GM12878 (cell line): ENCODE results near the gene CLEC19A. TPM values are rescaled to one million over a fixed set of nuclear protein-coding genes. Genes with fewer than 3 reads are reported as not detected.

ENCODE experiments used
- ATAC-seq: fragments of 200-7000 bp; cut with Tn5 transposase; 3 replicates; pipeline ENCODE4 v1.9.1; 2020; ENCODE audit warnings: mild to moderate bottlenecking, moderate library complexity
- BruUV-seq: library from RNA; stranded (reverse); fragments of 400-500 nt; replicated peaks from 2 replicates; lab custom pipeline; 2021; lab: Mats Ljungman, UMichigan
- CTCF ChIA-PET: fragments of 300-600 bp; sonication (Branson Sonifier 250); formaldehyde crosslinking; extraction: SDS; loops from one replicate; lab custom pipeline; 2021; ENCODE audit warnings: inconsistent platforms; lab: Yijun Ruan, JAX
- POLR2A ChIA-PET: fragments of 350-600 bp; formaldehyde crosslinking; extraction: SDS; loops from one replicate; lab custom pipeline; 2021; ENCODE audit warnings: inconsistent platforms; lab: Charles Lee
- RAD21 ChIA-PET: fragments of 300-600 bp; sonication (Branson Sonifier 250); formaldehyde crosslinking; loops from one replicate; lab custom pipeline; 2023; ENCODE audit warnings: antibody characterized with exemption; ENCODE audit not compliant: unreplicated experiment; lab: Charles Lee
- SMC1A ChIA-PET: fragments of 300-600 bp; sonication (Branson Sonifier 250); formaldehyde crosslinking; loops from one replicate; lab custom pipeline; 2023; ENCODE audit not compliant: unreplicated experiment, uncharacterized antibody; lab: Charles Lee
- DNase-seq: peaks from one replicate; pipeline ENCODE4 v3.0.0-alpha.2; 2011; ENCODE audit warnings: low read depth, low spot score
- FAIRE-seq: peaks from 3 replicates; lab custom pipeline; 2011; peaks lifted over from hg19 to GRCh38; lab: Jason Lieb, UNC
- H2AFZ ChIP-seq: 2 replicates; pipeline ENCODE4 v1.6.0; 2011; ENCODE audit warnings: low read depth, low read length, control low read depth; ENCODE audit not compliant: control insufficient read depth
- H3K27ac ChIP-seq: 2 replicates; pipeline ENCODE4 v1.5.1; 2011; ENCODE audit warnings: control low read depth; ENCODE audit not compliant: control insufficient read depth, insufficient read depth
- H3K27me3 ChIP-seq, 2 experiments: replicated peaks in 1 of 2; 2 replicates each; pipeline versions ENCODE4 v1.6.0 to v1.6.1; 2011; ENCODE audit warnings: low read length in 1 of 2; ENCODE audit not compliant: control insufficient read depth in 2 of 2, insufficient read depth in 2 of 2
- H3K36me3 ChIP-seq, 2 experiments: 2 replicates each; pipeline ENCODE4 v1.5.1; 2011; ENCODE audit warnings: low read length in 1 of 2; ENCODE audit not compliant: control insufficient read depth in 2 of 2, insufficient read depth in 2 of 2
- H3K4me1 ChIP-seq: 2 replicates; pipeline ENCODE4 v1.6.1; 2011; ENCODE audit warnings: mild to moderate bottlenecking, low read length, moderate library complexity, mixed read lengths; ENCODE audit not compliant: control insufficient read depth, insufficient read depth
- H3K4me2 ChIP-seq: 2 replicates; pipeline ENCODE4 v1.6.0; 2011; ENCODE audit warnings: control low read depth; ENCODE audit not compliant: control insufficient read depth, insufficient read depth
- H3K4me3 ChIP-seq: fragments of 200-600 bp; sonication (generic); 2 replicates; pipeline ENCODE4 v1.5.1; 2016
- H3K79me2 ChIP-seq: 2 replicates; pipeline ENCODE4 v1.6.0; 2011; ENCODE audit warnings: low read length; ENCODE audit not compliant: control insufficient read depth, insufficient read depth
- H3K9ac ChIP-seq: 2 replicates; pipeline ENCODE4 v1.8.0; 2011; ENCODE audit warnings: low read length, control low read depth, mixed read lengths; ENCODE audit not compliant: control insufficient read depth, insufficient read depth
- H3K9me3 ChIP-seq: replicated peaks from 3 replicates; pipeline ENCODE4 v1.5.1; 2011; ENCODE audit warnings: mild to moderate bottlenecking, low read length; ENCODE audit not compliant: control insufficient read depth, insufficient read depth
- H4K20me1 ChIP-seq: 2 replicates; pipeline ENCODE4 v1.6.0; 2011; ENCODE audit not compliant: control insufficient read depth, insufficient read depth
- CHD2 ChIP-seq: IDR thresholded peaks from 2 replicates; pipeline ENCODE4 v1.6.1; 2011; ENCODE audit warnings: low read depth, low read length, improper control_type of control experiment, borderline replicate concordance
- CREM ChIP-seq: IDR thresholded peaks from 2 replicates; pipeline ENCODE4 v1.6.1; 2014; ENCODE audit warnings: antibody characterized with exemption, low read depth
- EP300 ChIP-seq, 2 experiments: fragments of 150-350 bp in 1 of 2; IDR thresholded peaks; 2 replicates each; pipeline ENCODE4 v1.6.1; 2011 to 2012; ENCODE audit warnings: low read depth in 2 of 2, low read length in 2 of 2, borderline replicate concordance in 1 of 2, improper control_type of control experiment in 1 of 2, inconsistent platforms in 1 of 2; ENCODE audit not compliant: control insufficient read depth in 1 of 2
- ETV6 ChIP-seq, 2 experiments: fragments of 450-650 bp in 1 of 2; IDR thresholded peaks in 1 of 2; conservative IDR thresholded peaks in 1 of 2; 2 replicates each; pipeline ENCODE4 v1.6.1; 2014; ENCODE audit warnings: antibody characterized with exemption in 1 of 2, borderline replicate concordance in 1 of 2, low read depth in 1 of 2, mild to moderate bottlenecking in 1 of 2, moderate library complexity in 1 of 2
- FOXK2 ChIP-seq: fragments of 450-650 bp; IDR thresholded peaks from 2 replicates; pipeline ENCODE4 v1.6.1; 2017; ENCODE audit warnings: mild to moderate bottlenecking, moderate library complexity
- IKZF2 ChIP-seq, 2 experiments: fragments of 450-650 bp; IDR thresholded peaks; 2 replicates each; pipeline ENCODE4 v1.6.1; 2017; ENCODE audit warnings: mild to moderate bottlenecking in 2 of 2, moderate library complexity in 2 of 2
- PAX5 ChIP-seq: IDR thresholded peaks from 2 replicates; pipeline ENCODE4 v1.6.1; 2011; ENCODE audit warnings: low read depth, low read length, borderline replicate concordance
- RAD51 ChIP-seq: fragments of 450-650 bp; IDR thresholded peaks from 2 replicates; pipeline ENCODE4 v1.6.1; 2016; ENCODE audit warnings: moderate library complexity, mild to moderate bottlenecking, inconsistent platforms
- SIX5 ChIP-seq: IDR thresholded peaks from 2 replicates; pipeline ENCODE4 v1.6.1; 2011; ENCODE audit warnings: mild to moderate bottlenecking, low read depth, low read length, moderate library complexity; ENCODE audit not compliant: severe bottlenecking
- SUZ12 ChIP-seq: fragments of 200-600 bp; sonication (generic); IDR thresholded peaks from one replicate; pipeline ENCODE4 v1.6.1; 2018; ENCODE audit warnings: antibody characterized with exemption, mild to moderate bottlenecking; ENCODE audit not compliant: unreplicated experiment
- WGBS: methylation state at CpG from one replicate; pipeline ENCODE4 v1.1.6; 2016; ENCODE audit warnings: low lambda C conversion rate; ENCODE audit not compliant: insufficient replicate concordance, insufficient coverage; ENCODE audit errors: missing lambda C conversion rate; 5-methylcytosine and 5-hydroxymethylcytosine counted together
- in situ Hi-C: fragments of 300-500 bp; cut with MboI; formaldehyde crosslinking; loops from 9 replicates; pipeline ENCODE4 v1.14.3; 2018; ENCODE audit warnings: mixed read lengths
- intact Hi-C: fragments of 100-400 bp; cut with micrococcal nuclease; formaldehyde crosslinking; loops from one replicate; pipeline ENCODE4 v1.14.2; 2022; ENCODE audit not compliant: unreplicated experiment
- polyA plus RNA-seq, 11 experiments: library from polyadenylated mRNA; depleted of rRNA in 4 of 11; unstranded in 6 of 11; stranded (reverse) in 5 of 11; fragments of >200 nt; fragmentation: Nextera tagmentation in 4 of 11; fragmentation: Illumina TruSeq in 1 of 11; extraction: Ambion mirVana in 4 of 11; extraction: Trizol in 1 of 11; gene quantifications; 1 replicate in 1 of 11; 2 replicates in 10 of 11; pipeline versions ENCODE4 v1.2.1 to v1.2.3, GENCODE V29; 2011 to 2016; ENCODE audit warnings: inconsistent platforms in 2 of 11, missing spikeins in 2 of 11, low read depth in 1 of 11
- total RNA-seq, 4 experiments: library from RNA; depleted of rRNA in 3 of 4; stranded (reverse); fragments of >200 nt in 3 of 4; fragmentation: Illumina TruSeq in 1 of 4; extraction: Trizol in 1 of 4; gene quantifications; 2 replicates each; pipeline versions ENCODE4 v1.2.1 to v1.2.3, GENCODE V29; 2013 to 2021
- TF ChIP-seq, protein P1 (sequence below): IDR thresholded peaks from 2 replicates; pipeline ENCODE4 v1.6.1; 2011; ENCODE audit warnings: borderline replicate concordance, low read depth, mild to moderate bottlenecking, moderate library complexity, mixed read lengths, low read length; ENCODE audit not compliant: insufficient read depth; ENCODE audit errors: extremely low read length
- TF ChIP-seq, protein P2 (sequence below): IDR thresholded peaks from 2 replicates; pipeline ENCODE4 v1.6.1; 2011; ENCODE audit warnings: low read depth, low read length, improper control_type of control experiment, borderline replicate concordance
- TF ChIP-seq, protein P3 (sequence below): IDR thresholded peaks from 2 replicates; pipeline ENCODE4 v1.6.1; 2011; ENCODE audit warnings: borderline replicate concordance, low read depth, mild to moderate bottlenecking, moderate library complexity, low read length; ENCODE audit not compliant: insufficient read depth, poor library complexity, severe bottlenecking
- TF ChIP-seq, protein P4 (sequence below): IDR thresholded peaks from 2 replicates; pipeline ENCODE4 v1.6.1; 2011; ENCODE audit warnings: mild to moderate bottlenecking, low read depth, low read length, moderate library complexity; ENCODE audit not compliant: insufficient replicate concordance
- TF ChIP-seq, protein P5 (sequence below): fragments of 450-650 bp; IDR thresholded peaks from 2 replicates; pipeline ENCODE4 v1.6.1; 2017; ENCODE audit warnings: borderline replicate concordance

CLEC19A gene
- total and polyA plus RNA-seq, 10 of the 15 experiments (the other 5 are each of a cell fraction or from before 2014, with no cell fraction given), result 0.03 TPM; not detected in 8

DNA sequence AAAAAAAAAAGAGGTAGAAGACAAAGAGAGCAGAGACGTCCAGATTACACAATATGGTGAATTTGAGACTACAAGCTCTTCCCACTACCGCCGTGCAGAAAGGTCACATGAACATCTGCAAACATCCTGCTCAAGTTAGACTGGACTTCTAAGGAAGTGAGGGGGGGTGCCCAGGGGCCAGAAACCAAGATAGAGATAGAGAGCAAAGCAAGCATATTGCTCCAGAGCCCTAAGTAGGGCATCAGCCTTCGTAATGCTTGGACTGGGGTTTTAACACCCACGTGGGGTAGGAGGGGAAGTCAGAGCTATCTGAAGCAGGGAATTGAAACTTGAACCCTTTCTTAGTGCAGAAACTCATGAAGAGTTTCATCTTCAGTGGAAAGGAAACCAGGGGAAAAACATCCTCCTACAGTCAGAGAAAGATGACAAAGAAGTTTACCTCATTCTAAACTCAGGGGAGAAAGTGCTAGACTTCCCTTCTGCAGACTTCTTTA is 8.7 kb downstream of the CLEC19A start:
- peak overlapping the region; percentile 79 for H3K4me2 ChIP-seq
- TF ChIP-seq, protein P1, sequence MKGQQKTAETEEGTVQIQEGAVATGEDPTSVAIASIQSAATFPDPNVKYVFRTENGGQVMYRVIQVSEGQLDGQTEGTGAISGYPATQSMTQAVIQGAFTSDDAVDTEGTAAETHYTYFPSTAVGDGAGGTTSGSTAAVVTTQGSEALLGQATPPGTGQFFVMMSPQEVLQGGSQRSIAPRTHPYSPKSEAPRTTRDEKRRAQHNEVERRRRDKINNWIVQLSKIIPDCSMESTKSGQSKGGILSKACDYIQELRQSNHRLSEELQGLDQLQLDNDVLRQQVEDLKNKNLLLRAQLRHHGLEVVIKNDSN, result peak; percentile 7
- TF ChIP-seq CREM, result peak; percentile 63
- TF ChIP-seq, protein P2, sequence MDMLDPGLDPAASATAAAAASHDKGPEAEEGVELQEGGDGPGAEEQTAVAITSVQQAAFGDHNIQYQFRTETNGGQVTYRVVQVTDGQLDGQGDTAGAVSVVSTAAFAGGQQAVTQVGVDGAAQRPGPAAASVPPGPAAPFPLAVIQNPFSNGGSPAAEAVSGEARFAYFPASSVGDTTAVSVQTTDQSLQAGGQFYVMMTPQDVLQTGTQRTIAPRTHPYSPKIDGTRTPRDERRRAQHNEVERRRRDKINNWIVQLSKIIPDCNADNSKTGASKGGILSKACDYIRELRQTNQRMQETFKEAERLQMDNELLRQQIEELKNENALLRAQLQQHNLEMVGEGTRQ, result peak; percentile 29; the same call in 1 of the 2 replicates
- no peak for TF ChIP-seq FOXK2
- peak; percentile 26 to 37; a peak in 2 of 4 replicates for TF ChIP-seq EP300 (IDR thresholded peaks at IDR 0.05; ENCODE audit: borderline replicate concordance in 1 of 2, control insufficient read depth in 1 of 2, low read depth in 2 of 2, low read length in 2 of 2)
- TF ChIP-seq SUZ12, result no peak
- peak; percentile 89 to 91 for TF ChIP-seq IKZF2 (IDR thresholded peaks at IDR 0.05)
- TF ChIP-seq, protein P3, sequence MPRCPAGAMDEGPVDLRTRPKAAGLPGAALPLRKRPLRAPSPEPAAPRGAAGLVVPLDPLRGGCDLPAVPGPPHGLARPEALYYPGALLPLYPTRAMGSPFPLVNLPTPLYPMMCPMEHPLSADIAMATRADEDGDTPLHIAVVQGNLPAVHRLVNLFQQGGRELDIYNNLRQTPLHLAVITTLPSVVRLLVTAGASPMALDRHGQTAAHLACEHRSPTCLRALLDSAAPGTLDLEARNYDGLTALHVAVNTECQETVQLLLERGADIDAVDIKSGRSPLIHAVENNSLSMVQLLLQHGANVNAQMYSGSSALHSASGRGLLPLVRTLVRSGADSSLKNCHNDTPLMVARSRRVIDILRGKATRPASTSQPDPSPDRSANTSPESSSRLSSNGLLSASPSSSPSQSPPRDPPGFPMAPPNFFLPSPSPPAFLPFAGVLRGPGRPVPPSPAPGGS, result peak; percentile 24
- TF ChIP-seq, protein P4, sequence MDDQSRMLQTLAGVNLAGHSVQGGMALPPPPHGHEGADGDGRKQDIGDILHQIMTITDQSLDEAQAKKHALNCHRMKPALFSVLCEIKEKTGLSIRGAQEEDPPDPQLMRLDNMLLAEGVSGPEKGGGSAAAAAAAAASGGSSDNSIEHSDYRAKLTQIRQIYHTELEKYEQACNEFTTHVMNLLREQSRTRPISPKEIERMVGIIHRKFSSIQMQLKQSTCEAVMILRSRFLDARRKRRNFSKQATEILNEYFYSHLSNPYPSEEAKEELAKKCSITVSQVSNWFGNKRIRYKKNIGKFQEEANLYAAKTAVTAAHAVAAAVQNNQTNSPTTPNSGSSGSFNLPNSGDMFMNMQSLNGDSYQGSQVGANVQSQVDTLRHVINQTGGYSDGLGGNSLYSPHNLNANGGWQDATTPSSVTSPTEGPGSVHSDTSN, result no peak
- peak; percentile 56; the same call in 1 of the 2 replicates for TF ChIP-seq PAX5
- peak in 1 of 2 experiments; percentile 86; a peak in 2 of 4 replicates for TF ChIP-seq ETV6 (conservative IDR thresholded peaks at IDR 0.05 in 1 of 2, IDR thresholded peaks at IDR 0.05 in 1 of 2; ENCODE audit: borderline replicate concordance in 1 of 2, low read depth in 1 of 2)
- TF ChIP-seq CHD2, result 0 out of 2 replicates have a peak, but pooled peaks have one; percentile 29
- TF ChIP-seq, protein P5, sequence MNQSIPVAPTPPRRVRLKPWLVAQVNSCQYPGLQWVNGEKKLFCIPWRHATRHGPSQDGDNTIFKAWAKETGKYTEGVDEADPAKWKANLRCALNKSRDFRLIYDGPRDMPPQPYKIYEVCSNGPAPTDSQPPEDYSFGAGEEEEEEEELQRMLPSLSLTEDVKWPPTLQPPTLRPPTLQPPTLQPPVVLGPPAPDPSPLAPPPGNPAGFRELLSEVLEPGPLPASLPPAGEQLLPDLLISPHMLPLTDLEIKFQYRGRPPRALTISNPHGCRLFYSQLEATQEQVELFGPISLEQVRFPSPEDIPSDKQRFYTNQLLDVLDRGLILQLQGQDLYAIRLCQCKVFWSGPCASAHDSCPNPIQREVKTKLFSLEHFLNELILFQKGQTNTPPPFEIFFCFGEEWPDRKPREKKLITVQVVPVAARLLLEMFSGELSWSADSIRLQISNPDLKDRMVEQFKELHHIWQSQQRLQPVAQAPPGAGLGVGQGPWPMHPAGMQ, result no peak
- no peak for TF ChIP-seq SIX5
- peak; percentile 80 for TF ChIP-seq RAD51

More for the DNA sequence above, 8.7 kb downstream of the CLEC19A start:
- Histone ChIP-seq H3K36me3 (no peaks in the 10 kb centered on the region), H4K20me1 (no peaks in the 10 kb centered on the region), H3K9ac (peak overlapping the region; percentile 9; the same call in 1 of the 2 replicates), H2AFZ (peak overlapping the region; percentile 59), H3K4me3 (no peak overlapping the region), H3K9me3 (no peaks in the 10 kb centered on the region; the same call in 2 of the 3 replicates), H3K79me2 (no peaks in the 10 kb centered on the region), H3K27me3 (no peaks in the 10 kb centered on the region), H3K27ac (peak overlapping the region; percentile 13; the same call in 1 of the 2 replicates), H3K4me1 (peaks cover 21% of the 10 kb centered on the region)
- DNase-seq, result peak; percentile 84
- POLR2A ChIA-PET, result interaction anchor here (0.6 kb wide), 1 partner anchor 83 kb away, joined by 3 read pairs; no protein-coding TSS in a partner anchor
- RAD21 ChIA-PET, result interaction anchor here (1.0 to 1.2 kb wide), 2 partner anchors 66 to 83 kb away, joined by 3 to 5 read pairs; no protein-coding TSS in a partner anchor
- SMC1A ChIA-PET, result interaction anchor here (1.2 to 2.2 kb wide), 3 partner anchors 39 to 85 kb away, joined by 3 to 8 read pairs (median 4); no protein-coding TSS in a partner anchor
- WGBS, result 1% methylated on average over 5 of the region's 5 CpGs
- in situ Hi-C loops, result no loop called here
- BruUV-seq, result no TSS peak
- peak; percentile 95 for ATAC-seq
- intact Hi-C loops, result loop anchor here (1.0 kb wide), 1 partner anchor 84 kb away; no protein-coding TSS in a partner anchor
- FAIRE-seq, result peak; percentile 99
- CTCF ChIA-PET, result interaction anchor here (0.8 kb wide), 1 partner anchor 185 kb away, joined by 3 read pairs; no protein-coding TSS in a partner anchor
